Neural cell (in vitro differentiated cells): ENCODE results near the gene ARMC2.

Experiments used
- CTCF ChIP-seq: fragments of 450-650 bp; IDR thresholded peaks from 2 replicates; pipeline ENCODE4 v1.5.1; 2014; ENCODE audit warnings: antibody characterized with exemption, mild to moderate bottlenecking, moderate library complexity; ENCODE audit not compliant: poor library complexity, severe bottlenecking
- REST ChIP-seq: IDR thresholded peaks from 2 replicates; pipeline ENCODE4 v1.6.1; 2012; ENCODE audit warnings: borderline replicate concordance

- TF ChIP-seq REST (no peak), CTCF (peak; percentile 23)
These were observed 10.0 kb upstream of the ARMC2 start for GRCh38 chr6:108838101-108838717.
